HEK293T (cell line): ENCODE measurements around the gene SPOPL.

ENCODE experiments used
- SUZ12 ChIP-seq: fragments of 450-650 bp; IDR thresholded peaks from 2 replicates; pipeline ENCODE4 v1.6.1; 2016; ENCODE audit warnings: mild to moderate bottlenecking
- TARDBP ChIP-seq: fragments of 450-650 bp; IDR thresholded peaks from 2 replicates; pipeline ENCODE4 v1.6.1; 2016
- ZNF384 ChIP-seq: fragments of 450-650 bp; IDR thresholded peaks from 2 replicates; pipeline ENCODE4 v1.6.1; 2016

GRCh38 chr2:138486363-138487198 lies 15.0 kb upstream of the SPOPL start:
- TF ChIP-seq SUZ12 (no peak), ZNF384 (no peak), TARDBP (no peak)
